Endodermal cell (in vitro differentiated cells): ENCODE results near the gene VTI1A. TPM values are rescaled to one million over a fixed set of nuclear protein-coding genes. Genes with fewer than 3 reads are reported as not detected.
A peak's percentile ranks its signal among the peaks of the same experiment; 100 is the strongest.

Experiments used
- DNase-seq: peaks from one replicate; pipeline ENCODE4 v3.0.0-alpha.2; 2017
- H3K27ac ChIP-seq: 2 replicates; pipeline ENCODE4 v1.5.1; 2013; ENCODE audit warnings: mild to moderate bottlenecking, low read depth, low read length, moderate library complexity
- H3K27me3 ChIP-seq: 2 replicates; pipeline ENCODE4 v1.6.1; 2013; ENCODE audit warnings: mild to moderate bottlenecking, low read length, moderate library complexity; ENCODE audit not compliant: insufficient read depth, control insufficient read depth, poor library complexity, severe bottlenecking
- H3K36me3 ChIP-seq: 2 replicates; pipeline ENCODE4 v1.7.0; 2013; ENCODE audit warnings: mild to moderate bottlenecking, low read length, moderate library complexity; ENCODE audit not compliant: control insufficient read depth, insufficient read depth
- H3K4me1 ChIP-seq: one replicate; pipeline ENCODE4 v1.7.0; 2013; ENCODE audit warnings: low read length; ENCODE audit not compliant: control insufficient read depth, insufficient read depth
- H3K4me3 ChIP-seq: 2 replicates; pipeline ENCODE4 v1.5.1; 2013; ENCODE audit warnings: mild to moderate bottlenecking, low read length, moderate library complexity
- H3K9ac ChIP-seq: 2 replicates; pipeline ENCODE4 v1.6.1; 2013; ENCODE audit warnings: mild to moderate bottlenecking, low read length, moderate library complexity; ENCODE audit not compliant: poor library complexity, severe bottlenecking; ENCODE audit errors: extremely low read depth
- H3K9me3 ChIP-seq: 2 replicates; pipeline ENCODE4 v1.6.1; 2013; ENCODE audit warnings: mild to moderate bottlenecking, low read length, moderate library complexity; ENCODE audit not compliant: control insufficient read depth
- H3K27ac Mint-ChIP-seq: 2 replicates; pipeline ENCODE4 v1.8.0; 2020; ENCODE audit warnings: mixed read lengths
- H3K27me3 Mint-ChIP-seq: 2 replicates; pipeline ENCODE4 v1.8.0; 2021; ENCODE audit warnings: mild to moderate bottlenecking, mixed read lengths; ENCODE audit not compliant: insufficient read depth
- H3K36me3 Mint-ChIP-seq: 2 replicates; pipeline ENCODE4 v1.8.0; 2020; ENCODE audit warnings: low read depth, mixed read lengths
- H3K4me1 Mint-ChIP-seq: 2 replicates; pipeline ENCODE4 v1.8.0; 2020; ENCODE audit warnings: mixed read lengths
- H3K4me3 Mint-ChIP-seq: 2 replicates; pipeline ENCODE4 v1.8.0; 2020; ENCODE audit warnings: mild to moderate bottlenecking, moderate library complexity, mixed read lengths
- H3K9me3 Mint-ChIP-seq: 2 replicates; pipeline ENCODE4 v1.8.0; 2020; ENCODE audit warnings: mild to moderate bottlenecking, mixed read lengths
- WGBS, 2 experiments: methylation state at CpG; one replicate each; pipeline versions ENCODE4 v1.1.5 to v1.1.7; 2013; ENCODE audit warnings: missing lambda C conversion rate in 2 of 2, mixed read lengths in 1 of 2; ENCODE audit not compliant: insufficient coverage in 1 of 2, insufficient read length in 1 of 2; 5-methylcytosine and 5-hydroxymethylcytosine counted together
- total RNA-seq, 2 donors: library from RNA; stranded (reverse); fragmentation: NEBNext Ultra II Directional in 1 of 2; extraction: Animal tissue kit (Norgen Biotek cat#: 25700) in 1 of 2; gene quantifications; 2 replicates in 1 of 2; 3 replicates in 1 of 2; pipeline ENCODE4 v1.2.1, GENCODE V29; 2021
- TF ChIP-seq, protein P1 (sequence below): fragments of 200-600 bp; sonication (generic); conservative IDR thresholded peaks from 2 replicates; pipeline ENCODE4 v1.5.0; 2021; ENCODE audit warnings: antibody characterized with exemption, mild to moderate bottlenecking

The VTI1A gene
- total RNA-seq, 2 donors from 2014 or later = 27.0 to 29.9 TPM

DNA sequence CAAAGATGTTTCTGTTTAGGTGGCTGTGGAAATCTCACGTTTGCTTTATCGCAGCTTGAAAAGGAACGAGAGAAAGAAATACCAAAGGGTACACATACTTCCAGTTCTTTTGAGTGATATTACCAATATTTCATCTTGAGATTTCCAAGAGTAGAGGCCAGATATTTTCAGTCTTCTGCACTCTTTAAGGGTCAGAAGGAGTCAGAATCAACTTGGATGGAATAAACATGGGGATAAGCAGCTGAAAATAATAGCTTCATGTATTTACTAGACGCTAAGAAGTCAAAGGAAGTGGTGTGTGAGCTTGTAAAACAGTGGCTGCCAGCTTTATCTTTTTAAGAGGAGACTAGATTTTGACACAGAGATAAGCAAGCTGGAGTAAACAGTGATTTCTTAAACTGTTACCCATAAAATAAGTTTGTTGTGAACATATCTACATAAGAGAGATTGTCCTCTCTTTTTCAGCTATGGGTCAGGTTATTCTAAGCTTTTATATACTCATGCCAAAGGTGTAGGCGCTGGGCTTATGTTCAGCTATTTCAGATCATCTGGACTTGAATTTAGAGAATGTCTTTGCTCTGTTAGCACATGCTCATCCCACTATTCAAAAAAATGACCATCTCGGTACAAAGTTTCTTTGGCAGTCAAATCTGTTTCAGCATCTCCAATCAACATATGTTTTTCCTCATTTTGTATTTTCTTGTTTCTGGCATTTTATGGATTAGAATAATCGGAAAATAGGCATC, 332.2 kb downstream of the VTI1A start:
- Histone ChIP-seq H3K4me1 (peaks cover 16% of the 10 kb centered on the region), H3K9me3 (no peaks in the 10 kb centered on the region), H3K4me3 (peak overlapping the region; percentile 34), H3K27ac (no peak overlapping the region), H3K9ac (no peak overlapping the region), H3K36me3 (no peaks in the 10 kb centered on the region), H3K27me3 (no peaks in the 10 kb centered on the region)
- H3K9me3 Mint-ChIP-seq = no peaks in the 10 kb centered on the region
- WGBS, 2 experiments = 78 to 91% methylated on average over 5 to 7 of the region's 7 CpGs
- H3K27me3 Mint-ChIP-seq = no peaks in the 10 kb centered on the region
- peaks cover 38% of the 10 kb centered on the region for H3K4me1 Mint-ChIP-seq
- no peak overlapping the region for H3K4me3 Mint-ChIP-seq
- peaks cover 3% of the 10 kb centered on the region for H3K36me3 Mint-ChIP-seq
- no peak for DNase-seq
- TF ChIP-seq, protein P1, sequence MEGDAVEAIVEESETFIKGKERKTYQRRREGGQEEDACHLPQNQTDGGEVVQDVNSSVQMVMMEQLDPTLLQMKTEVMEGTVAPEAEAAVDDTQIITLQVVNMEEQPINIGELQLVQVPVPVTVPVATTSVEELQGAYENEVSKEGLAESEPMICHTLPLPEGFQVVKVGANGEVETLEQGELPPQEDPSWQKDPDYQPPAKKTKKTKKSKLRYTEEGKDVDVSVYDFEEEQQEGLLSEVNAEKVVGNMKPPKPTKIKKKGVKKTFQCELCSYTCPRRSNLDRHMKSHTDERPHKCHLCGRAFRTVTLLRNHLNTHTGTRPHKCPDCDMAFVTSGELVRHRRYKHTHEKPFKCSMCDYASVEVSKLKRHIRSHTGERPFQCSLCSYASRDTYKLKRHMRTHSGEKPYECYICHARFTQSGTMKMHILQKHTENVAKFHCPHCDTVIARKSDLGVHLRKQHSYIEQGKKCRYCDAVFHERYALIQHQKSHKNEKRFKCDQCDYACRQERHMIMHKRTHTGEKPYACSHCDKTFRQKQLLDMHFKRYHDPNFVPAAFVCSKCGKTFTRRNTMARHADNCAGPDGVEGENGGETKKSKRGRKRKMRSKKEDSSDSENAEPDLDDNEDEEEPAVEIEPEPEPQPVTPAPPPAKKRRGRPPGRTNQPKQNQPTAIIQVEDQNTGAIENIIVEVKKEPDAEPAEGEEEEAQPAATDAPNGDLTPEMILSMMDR = no peak
- peak overlapping the region; percentile 31 for H3K27ac Mint-ChIP-seq

DNA sequence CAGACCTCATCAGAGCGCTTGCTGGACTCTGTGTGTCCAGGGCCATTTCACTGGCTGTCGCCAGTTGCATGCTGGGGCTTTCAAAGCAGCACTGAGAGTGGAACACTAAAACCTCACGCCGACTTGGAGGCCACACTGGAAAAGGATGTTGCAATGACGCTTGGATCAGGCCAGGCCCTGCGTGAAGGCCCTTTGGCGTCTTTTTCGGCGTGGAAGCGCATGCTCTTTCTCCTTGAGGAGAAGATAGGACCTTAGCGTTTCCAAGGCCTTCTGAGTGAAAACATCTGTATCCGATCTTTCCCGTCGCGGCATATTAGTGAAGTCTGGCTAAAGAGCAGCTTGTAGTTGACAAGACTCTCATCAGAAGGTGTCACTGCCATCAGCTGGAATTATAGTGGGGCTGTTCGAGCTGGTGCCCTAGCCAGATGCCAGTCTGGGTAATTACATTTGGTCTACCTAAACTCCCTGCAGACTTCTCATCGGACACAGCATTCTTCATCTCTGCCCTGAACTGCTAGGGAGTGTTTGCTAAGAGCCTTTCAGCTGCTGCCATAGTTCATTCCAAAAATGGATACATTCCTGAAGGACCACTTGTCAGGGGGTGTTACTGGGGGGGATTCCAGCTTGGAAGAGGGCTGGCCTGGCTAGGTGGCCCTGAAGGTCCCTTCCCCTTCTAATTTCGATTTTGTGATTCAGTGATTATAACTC, 335.3 kb downstream of the VTI1A start:
- TF ChIP-seq, protein P1 = no peak
- no peak overlapping the region for H3K27ac ChIP-seq
- H3K27me3 Mint-ChIP-seq = no peaks in the 10 kb centered on the region
- no peaks in the 10 kb centered on the region for H3K9me3 ChIP-seq
- peaks cover 26% of the 10 kb centered on the region for H3K4me1 Mint-ChIP-seq
- H3K4me1 ChIP-seq = peaks cover 14% of the 10 kb centered on the region
- H3K9me3 Mint-ChIP-seq = no peaks in the 10 kb centered on the region
- 91% methylated on average over 15 to 18 of the region's 18 CpGs for whole genome bisulfite sequencing, 2 experiments
- DNase-seq = no peak
- H3K4me3 Mint-ChIP-seq = no peak overlapping the region
- H3K27ac Mint-ChIP-seq = no peak overlapping the region
- H3K27me3 ChIP-seq = no peaks in the 10 kb centered on the region
- H3K36me3 Mint-ChIP-seq = peaks cover 3% of the 10 kb centered on the region
- no peak overlapping the region for H3K9ac ChIP-seq
- H3K4me3 ChIP-seq = no peak overlapping the region
- no peaks in the 10 kb centered on the region for H3K36me3 ChIP-seq

DNA sequence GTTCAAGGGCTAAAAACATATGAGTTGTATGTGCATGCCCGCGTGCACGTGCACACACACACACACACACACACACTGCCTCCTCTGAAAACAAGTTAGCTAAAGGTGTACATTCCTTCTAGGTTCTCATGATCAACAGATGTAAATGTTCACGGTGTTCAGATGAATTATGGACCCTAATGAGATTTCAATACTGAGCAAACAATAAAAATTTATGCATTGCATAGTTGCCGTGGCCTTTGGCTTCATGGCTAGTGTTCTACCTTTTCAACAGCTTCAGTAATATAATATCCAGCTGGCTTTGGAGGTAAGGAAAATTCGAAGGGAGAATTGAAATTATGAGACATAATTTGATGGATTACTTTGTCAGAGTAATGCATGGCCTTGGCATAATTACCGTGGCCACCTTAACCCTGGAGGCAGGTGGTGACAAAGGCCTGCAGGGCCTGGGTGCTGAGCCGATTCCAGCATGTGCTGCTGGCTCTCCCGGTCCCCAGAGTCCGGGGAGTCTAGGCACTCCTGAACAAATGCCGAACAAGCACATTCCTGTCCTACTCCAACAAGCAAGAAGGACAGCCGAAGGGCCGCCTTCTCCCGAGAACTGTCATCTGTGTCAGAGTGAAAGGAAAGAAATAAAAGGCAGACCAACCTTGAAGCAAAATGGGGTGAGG, 336.5 kb downstream of the VTI1A start:
- H3K27ac ChIP-seq = no peak overlapping the region
- H3K4me3 Mint-ChIP-seq = no peak overlapping the region
- H3K4me3 ChIP-seq = no peak overlapping the region
- 84 to 95% methylated on average over 7 to 14 of the region's 14 CpGs for WGBS, 2 experiments
- no peaks in the 10 kb centered on the region for H3K36me3 ChIP-seq
- no peak overlapping the region for H3K27ac Mint-ChIP-seq
- peaks cover 2% of the 10 kb centered on the region for H3K9me3 Mint-ChIP-seq
- H3K9ac ChIP-seq = no peak overlapping the region
- peaks cover 8% of the 10 kb centered on the region for H3K4me1 ChIP-seq
- peaks cover 3% of the 10 kb centered on the region for H3K36me3 Mint-ChIP-seq
- H3K9me3 ChIP-seq = peaks cover 4% of the 10 kb centered on the region
- H3K27me3 ChIP-seq = no peaks in the 10 kb centered on the region
- TF ChIP-seq, protein P1 = no peak
- peaks cover 18% of the 10 kb centered on the region for H3K4me1 Mint-ChIP-seq
- DNase-seq = no peak
- H3K27me3 Mint-ChIP-seq = no peaks in the 10 kb centered on the region
